HG03108 (cell line): ENCODE data around the gene NGRN.
A peak's percentile ranks its signal among the peaks of the same experiment; 100 is the strongest.
"Not testable (repeated sequence)": the region's sequence is repeated elsewhere in the genome, so short reads cannot be mapped to it uniquely, and the experiment has no call there.

ENCODE experiments used
- ATAC-seq: cut with Tn5 transposase; IDR thresholded peaks from one replicate; pipeline ENCODE4 v1.9.1; 2021; ENCODE audit warnings: moderate library complexity; ENCODE audit not compliant: unreplicated experiment

The NGRN gene

DNA sequence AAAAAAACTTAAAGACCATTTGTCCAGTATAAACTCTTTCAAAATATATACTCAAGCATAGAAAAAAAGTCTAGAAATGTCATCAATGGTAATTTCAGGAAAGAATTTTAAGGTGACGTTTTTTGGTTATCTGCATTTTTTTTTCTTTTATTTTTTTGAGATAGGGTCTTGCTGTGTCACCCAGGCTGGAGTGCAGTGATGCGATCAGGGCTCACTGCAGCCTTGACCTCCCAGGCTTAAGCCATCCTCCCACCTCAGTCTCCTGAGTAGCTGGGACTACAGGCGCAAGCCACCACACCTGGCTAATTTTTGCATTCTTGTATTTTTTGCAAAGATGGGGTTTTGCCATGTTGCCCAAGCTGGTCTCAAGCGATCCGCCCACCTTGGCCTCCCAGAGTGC is 15.3 kb downstream of the NGRN start:
- not testable (repeated sequence) for ATAC-seq

DNA sequence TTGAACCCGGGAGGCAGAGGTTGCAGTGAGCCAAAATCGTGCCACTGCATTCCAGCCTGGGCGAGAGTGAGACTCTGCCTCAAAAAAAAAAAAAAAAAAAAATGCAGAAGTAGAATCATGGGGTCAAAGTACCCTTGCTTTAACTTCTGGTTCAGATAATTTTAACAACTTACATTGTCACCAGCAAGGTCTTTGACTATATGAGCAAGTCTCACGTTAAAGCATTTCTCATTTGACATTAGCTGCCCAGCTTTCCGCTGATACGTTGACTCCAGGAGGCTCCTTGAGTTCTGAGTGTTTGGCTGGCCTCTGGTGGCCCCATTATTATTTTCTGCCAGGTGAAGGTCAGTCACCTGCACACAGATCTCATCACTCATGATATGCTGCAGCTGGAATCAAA is 16.2 kb downstream of the NGRN start:
- not testable (repeated sequence) for ATAC-seq

DNA sequence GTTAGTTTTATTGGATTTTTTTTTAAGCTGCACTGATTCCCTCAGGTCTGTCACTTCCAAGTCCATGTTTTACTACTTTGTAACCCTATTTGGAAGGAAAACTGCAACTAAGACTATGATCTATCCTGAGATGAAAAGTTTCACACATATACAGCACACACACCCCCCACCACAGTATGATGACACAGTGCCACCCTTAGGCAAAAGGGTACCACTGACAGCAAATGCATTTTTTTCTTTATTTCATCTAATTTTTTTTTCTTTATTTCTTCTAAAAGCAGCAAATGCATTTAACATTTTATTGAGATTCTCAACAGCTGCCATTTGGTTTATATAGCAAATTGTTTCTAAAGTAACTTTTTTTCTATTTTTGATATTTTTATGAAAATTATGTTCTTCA is 21.2 kb downstream of the NGRN start:
- ATAC-seq: no peak

DNA sequence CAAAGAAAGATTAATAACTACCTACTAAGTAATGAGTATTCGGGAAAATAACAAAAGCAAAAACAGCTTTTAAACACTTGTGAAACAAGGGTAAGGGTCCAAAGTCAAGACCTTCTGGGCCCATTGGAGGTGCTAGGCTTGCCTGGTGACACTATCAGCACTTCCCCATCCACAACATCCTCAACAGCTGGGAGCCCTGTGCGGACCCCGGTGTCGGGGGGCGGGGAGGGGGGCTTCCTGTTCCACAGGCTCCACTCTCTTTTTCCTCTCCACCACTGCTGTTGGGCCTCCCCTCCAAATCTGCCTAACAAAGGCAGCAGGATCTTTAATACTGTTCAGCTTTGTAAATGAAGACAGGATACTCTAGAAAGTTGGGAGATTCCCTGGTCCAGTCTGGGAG is 21.6 kb downstream of the NGRN start:
- no peak for ATAC-seq

DNA sequence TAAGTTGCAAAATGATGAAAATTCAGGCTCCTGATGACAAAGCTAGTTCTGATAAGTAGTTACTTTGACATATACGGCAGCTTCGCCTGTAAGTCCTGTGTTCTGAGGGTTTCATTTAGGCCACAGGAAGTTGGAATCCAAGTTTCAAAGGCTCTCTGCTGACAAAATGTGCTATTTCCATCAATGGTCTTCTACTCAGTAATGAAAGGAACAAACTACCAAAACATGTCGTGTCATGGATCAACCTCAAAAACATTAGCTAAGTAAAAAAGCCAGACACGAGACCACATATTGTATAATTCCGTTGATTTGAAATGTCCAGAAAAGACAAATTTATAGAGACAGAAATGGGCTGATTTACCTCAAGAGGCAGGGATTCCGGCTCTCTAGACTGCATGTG is 22.5 kb downstream of the NGRN start:
- ATAC-seq: no peak

DNA sequence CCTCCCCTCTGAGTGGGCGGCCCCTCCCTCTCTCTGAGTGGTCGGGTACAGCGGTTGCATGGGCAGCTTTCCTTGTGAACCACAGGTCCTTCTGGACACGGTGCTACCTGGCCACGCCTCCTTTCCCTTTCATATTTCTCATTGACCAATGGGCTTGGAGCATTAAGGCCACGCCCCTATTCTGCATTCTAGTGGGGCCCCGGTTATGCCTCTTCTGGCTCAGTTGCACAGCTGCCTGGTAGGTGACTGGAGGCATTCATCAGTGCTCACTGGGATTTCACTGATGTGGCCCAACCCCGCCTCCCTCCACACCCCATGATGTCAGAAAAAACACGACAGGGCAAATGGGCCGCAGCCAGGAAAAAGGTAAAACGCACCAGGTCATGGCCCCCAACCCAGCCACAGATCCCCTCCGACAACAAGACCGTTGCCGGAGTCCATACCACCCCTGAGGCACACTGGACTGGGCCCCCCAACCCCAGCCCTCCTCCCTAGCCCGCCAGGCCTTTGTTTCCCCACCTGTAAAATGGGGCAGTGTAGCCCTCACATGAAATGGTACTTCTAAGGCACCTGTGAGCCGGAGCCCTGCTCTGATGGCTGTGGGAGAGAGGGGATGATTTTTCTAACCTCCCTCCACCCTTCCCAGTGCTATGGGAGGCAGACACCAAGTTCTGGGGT is 26.3 kb downstream of the NGRN start:
- ATAC-seq: no peak

DNA sequence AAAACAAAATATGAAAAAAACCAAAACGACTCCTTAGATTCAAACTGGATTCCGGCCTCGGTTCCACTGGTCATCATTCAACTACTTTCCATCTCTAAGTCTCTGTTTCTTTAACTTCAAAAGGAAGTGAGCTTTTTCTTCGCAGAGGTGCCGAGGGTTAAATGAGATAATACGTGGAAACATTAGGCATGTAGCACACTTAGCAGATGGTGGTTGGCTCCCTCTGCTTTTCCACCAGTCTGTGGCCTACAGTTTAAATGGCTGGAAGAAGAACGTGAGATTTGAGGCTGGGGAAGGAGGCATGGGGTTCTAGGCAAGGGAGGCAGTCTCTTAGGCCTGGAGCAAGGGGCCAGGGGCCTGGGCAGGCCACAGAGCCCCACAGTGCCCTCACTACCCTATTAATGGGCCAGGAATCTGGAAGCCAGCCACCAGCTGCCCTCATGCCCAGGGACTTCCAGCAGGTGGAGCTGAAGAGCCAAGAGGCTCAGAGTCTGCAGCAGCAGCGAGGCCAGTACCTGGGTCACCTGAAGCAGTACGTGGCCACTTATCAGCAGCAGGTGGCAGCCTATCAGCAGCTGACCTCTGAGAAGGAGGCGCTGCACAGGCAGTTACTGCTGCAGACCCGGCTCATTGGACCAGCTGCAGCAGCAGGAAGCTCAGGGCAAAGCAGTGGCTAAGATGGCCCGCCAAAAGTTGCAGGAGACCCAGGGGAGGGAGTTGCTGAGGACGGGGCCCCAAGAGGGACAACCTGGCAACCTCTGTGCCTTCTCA is 27.8 kb downstream of the NGRN start:
- not testable (repeated sequence) for ATAC-seq

DNA sequence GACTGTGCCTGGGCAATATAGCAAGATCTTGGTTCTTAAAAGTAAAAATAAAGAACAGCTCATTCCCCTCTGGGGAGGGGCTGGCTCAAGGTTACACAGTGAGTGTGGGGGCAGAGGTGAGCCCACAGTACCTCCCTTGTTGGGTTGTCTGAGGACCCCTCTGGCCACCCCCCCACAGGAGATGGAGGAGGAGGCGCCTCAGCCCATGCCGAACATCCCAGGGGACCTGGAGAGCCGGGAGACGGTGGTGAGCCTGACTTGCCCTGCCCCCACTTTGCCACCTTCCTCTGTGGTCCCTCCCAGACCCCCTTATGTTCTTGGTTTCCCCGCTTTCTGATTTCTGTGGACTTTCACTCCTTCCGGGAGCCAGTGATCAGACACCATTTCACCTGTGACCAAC is 28.7 kb downstream of the NGRN start:
- no peak for ATAC-seq

DNA sequence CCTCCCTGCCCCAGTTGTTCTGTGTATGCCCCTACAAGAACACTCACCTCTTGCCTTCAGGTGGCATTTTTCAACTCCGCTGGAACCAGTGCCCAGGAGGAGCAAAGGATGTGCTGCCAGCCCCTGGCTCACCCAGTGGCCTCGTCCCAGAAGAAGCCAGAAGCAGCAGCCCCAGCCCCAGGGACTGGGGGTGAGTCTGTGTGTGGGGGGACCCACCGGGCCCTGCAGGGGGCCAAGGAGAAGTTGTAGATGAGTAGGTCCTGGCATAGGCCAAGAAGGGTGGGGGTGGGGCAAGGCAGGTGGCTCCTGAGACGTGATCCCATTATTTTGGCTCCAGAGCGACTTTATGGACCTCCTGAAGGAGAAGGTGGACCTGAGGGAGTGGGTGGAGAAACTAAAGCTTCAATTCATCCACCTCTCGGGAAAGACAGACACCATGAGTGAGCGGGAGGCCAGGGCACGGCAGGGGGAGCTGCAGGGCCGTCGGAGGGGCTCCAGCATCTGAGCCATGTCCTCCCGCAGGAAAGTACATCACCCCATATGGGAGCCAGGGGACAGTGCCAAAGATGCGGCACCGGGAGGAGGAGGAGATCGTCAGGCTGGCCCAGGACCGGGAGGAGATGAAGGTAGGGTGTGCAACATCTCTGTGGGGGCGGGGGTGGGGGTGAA is 29.3 kb downstream of the NGRN start:
- no peak for ATAC-seq

DNA sequence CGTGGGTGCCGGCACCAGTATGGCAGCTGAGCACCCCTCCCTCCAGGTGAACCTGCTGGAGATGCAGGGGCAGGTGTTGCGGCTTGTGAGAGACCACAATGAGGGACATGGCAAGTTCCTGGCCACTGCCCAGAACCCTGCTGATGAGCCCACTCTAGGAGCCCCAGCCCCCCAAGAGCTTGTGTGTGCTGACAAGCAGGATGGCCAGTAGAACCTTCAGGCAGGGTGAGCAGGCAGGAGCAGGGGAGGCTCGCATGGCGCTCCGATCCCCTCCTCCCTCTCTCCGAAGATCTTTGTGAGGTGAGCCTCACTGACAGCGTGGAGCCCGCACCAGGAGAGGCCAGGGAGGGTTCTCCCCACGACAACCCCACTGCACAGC is 29.8 kb downstream of the NGRN start:
- ATAC-seq: no peak

DNA sequence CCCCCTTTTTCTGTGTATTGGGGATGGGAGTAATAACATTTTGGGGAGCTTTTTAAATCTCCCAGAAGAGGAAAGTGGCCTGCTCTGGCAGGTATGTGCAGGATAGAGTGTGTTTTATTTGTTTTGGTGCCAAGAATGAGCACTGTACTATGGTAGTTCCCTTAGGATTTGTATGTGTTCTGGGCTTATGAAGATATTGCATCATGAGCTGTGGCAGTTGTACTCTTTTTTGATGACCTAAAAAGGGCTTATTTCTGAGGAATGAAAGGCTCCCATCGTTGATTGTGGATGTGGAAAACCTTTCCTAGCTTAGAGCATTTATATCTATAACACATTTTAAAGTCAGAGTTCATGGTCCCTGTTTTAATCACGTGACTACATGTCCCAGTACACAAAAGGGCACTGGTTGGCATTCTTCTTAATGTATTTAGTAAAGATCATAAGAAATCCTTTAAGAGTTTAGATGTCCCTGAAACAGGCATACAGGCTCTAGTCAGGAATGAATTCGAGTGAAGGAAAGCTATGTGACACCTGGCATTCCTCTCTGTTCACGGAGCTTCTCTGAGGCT is 30.9 kb downstream of the NGRN start:
- ATAC-seq: not testable (repeated sequence)

DNA sequence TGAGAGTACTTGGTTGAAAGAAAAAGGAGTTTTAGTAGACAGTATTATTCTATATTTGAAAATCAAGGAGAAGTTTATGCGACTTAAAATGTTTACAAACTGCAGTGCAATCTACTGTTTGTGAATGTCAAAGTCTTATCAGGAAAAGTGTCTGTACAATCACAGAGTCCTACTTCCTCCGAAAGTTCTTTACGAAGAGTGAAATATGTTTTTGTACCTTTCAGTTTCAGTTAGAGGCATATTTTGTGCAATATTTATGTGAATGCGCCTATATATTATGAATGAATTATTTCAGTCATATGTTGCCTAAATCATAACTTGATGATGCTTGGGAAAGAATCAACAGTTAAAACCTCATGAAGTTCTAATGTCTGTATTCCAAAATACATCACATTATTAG is 31.5 kb downstream of the NGRN start:
- no peak for ATAC-seq

DNA sequence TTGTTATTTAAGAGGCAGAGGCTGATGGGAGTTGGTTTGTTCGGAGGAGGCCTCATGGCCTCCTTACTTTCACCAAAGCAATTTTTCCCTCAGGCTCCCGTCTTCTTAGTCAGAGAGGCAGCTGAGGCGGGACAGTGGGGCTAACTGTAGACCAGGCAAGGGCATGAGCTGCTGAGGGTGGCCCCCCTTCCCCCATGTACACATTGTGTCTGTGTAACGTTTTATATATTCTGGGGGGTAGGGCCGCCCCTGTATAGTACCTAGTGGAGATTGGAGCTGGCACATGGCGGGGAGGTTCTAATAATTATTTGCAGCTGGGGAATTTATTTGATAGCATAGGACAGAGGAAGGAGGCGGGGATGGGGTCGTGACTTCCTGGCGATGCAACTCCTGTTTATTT is 35.1 kb downstream of the NGRN start:
- ATAC-seq: no peak

DNA sequence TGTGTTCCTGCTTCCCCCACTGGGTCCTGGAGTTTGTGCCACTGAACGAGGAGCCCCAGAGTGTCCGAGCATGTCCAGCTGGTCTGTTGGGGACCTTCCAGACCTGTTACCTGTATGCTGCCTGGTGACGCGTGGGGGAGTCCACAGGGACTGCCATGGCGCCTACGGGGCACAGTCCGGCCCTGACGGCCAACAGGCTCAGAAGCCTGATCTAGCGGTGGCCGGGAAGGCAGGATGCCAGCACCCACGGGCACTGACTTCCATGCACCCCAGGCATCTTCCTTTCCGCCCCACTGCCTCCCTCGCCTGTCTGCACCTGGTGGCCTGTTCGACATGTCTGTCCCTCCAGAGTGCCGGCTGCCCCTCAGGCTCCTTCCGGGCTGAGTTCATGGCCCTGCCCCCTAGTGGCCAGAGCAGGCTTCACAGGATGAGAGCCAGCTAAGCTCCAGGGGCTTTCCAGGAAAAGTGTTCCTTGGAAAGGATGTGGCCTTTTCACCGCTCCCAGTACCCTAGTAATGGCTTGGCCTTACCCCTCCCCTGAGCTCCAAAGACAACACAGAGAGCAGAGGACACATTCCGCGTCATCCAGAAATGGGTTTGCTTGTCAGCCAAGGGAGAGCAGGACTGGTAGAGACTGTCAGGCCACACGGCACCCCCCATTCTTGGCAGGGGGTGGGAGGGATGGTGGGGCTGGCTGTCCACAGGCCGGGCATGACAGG is 35.7 kb downstream of the NGRN start:
- ATAC-seq: no peak

DNA sequence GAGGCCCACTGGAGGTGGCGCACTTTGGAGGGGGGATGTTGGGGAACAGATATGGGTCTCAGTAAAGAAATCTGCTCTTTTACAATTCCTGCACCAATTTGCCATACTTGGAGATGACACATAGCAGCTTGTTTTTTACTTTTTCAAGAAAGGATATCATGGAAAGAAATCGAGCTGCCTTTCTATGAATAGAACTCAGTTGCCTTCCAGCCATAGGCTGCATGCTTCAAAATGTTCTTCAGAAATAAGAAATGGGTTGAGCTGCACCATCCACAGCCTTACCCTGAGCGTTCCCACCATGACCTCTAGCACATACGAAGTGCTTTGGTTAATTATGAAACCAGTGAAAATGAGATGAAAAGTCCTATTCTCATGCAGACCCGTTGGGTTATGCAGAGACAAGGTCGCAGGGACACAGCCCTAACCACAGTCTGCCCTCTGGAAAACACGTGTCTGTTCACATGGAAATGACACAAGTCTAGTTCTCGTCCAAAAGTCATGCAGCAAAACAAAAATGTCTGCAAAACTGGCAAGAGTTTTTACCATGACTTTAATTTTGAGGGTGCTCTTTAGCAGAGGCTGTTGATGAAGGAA is 36.3 kb downstream of the NGRN start:
- ATAC-seq: no peak

DNA sequence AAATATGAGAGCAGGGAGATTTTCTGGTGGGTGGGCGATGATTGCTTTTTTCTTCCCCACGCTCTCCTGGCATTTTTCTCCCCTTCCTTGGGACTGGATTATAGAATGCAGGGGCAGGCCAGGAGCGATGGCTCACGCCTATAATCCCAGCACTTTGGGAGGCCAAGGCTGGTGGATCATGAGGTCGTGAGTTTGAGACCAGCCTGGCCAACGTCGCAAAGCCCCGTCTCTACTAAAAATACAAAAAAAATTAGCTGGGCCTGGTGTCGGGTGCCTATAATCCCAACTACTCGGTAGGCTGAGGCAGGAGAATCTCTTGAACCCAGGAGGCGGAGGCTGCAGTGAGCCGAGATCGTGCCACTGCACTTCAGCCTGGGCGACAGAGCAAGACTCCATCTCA is 39.9 kb downstream of the NGRN start:
- not testable (repeated sequence) for ATAC-seq

DNA sequence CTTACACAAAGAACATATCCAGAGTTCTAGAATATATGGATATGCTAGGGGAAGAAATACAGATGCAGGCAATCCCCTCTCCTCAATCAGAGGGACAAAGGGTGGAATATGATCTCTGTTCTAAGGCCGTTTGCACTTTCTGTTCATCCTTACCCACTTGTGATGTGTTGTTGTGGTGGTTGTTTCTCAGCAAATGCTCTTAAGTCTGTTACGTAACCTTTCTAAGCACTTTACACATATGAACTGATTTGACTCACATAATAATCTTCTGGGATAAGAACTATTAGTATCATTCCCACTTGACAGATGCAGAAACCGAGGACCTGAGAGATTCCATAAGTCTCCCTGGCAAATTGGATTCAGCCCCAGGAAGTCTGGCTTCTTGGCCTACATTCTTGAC is 40.5 kb downstream of the NGRN start:
- ATAC-seq: no peak

DNA sequence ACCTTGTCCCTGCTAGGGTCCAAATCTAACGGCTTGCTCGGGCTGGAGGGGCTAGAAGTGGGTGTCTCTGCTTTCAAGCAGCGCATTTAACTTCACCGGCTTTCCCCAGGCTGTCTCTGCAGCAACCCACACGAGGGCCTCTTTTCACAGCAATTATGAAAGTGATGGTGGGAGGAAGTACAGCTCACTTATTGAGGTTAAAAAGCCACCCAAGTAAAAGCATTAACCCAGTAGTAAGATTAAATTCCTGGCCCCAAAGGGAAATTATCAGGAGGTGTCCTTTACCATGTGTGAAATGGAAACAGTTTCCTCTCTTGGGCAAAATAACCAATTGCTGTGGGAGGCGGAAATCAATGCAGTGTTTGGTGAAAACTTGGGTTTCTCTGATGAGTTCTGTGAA is 41.1 kb downstream of the NGRN start:
- peak; percentile 78 for ATAC-seq

DNA sequence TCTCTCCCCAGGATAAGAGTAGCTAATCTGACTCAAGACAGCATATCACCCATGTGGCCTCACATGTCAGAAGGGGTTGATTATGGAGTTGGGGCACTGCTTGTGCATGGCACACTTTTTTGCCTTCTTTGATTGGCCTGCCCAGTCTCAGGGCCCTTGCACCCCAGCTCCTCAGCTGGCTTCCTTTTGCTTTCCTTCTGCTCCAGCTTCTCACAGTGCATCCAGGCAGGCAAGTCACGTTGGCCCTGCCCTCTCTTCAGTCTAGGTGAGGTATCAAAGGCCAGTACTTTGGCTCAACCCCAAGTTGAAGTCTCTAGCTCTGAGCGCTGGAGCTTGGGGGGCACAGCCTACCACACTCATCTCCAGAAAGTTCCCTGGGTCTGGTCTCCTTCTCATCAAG is 42.2 kb downstream of the NGRN start:
- ATAC-seq: no peak

DNA sequence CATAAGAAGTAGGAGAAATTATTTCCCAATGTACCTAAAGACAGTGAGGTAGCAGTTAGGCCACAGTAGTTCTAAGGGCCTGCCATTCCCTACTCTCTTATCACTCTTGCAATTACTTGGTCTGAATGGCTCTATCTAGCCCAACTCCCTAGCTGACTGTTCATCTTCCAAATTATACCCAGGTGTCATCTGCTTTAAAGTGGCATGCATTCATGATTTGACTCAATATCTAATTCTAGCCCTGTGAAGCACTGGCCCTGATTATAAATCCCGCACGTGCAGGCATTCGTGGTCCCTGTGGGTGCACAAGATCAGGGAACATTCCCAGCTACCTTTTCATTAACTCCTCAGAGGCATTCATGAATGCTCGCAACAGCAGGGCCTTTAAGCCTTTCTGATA is 43.5 kb downstream of the NGRN start:
- no peak for ATAC-seq
